Measurements from ENCODE around the gene CCDC74B.

- TF ChIP-seq FOXA1 (IDR thresholded peaks at IDR 0.05) (no peak), SP1 (IDR thresholded peaks at IDR 0.05) (no peak), FOXM1 (IDR thresholded peaks at IDR 0.05; ENCODE audit: borderline replicate concordance) (no peak), L3MBTL2 (conservative IDR thresholded peaks at IDR 0.05) (no peak), FOXK2 (IDR thresholded peaks at IDR 0.05) (no peak), BHLHE40 (IDR thresholded peaks at IDR 0.05; ENCODE audit: borderline replicate concordance) (no peak), HDGF (IDR thresholded peaks at IDR 0.05; ENCODE audit: borderline replicate concordance) (no peak), ZNF384 (IDR thresholded peaks at IDR 0.05) (no peak), NFRKB (IDR thresholded peaks at IDR 0.05) (no peak), LEF1 (IDR thresholded peaks at IDR 0.05; ENCODE audit: borderline replicate concordance) (no peak), SUZ12 (IDR thresholded peaks at IDR 0.05) (no peak), ARNT (IDR thresholded peaks at IDR 0.05) (no peak), TARDBP (IDR thresholded peaks at IDR 0.05) (no peak)
- TF ChIP-seq, protein P1, sequence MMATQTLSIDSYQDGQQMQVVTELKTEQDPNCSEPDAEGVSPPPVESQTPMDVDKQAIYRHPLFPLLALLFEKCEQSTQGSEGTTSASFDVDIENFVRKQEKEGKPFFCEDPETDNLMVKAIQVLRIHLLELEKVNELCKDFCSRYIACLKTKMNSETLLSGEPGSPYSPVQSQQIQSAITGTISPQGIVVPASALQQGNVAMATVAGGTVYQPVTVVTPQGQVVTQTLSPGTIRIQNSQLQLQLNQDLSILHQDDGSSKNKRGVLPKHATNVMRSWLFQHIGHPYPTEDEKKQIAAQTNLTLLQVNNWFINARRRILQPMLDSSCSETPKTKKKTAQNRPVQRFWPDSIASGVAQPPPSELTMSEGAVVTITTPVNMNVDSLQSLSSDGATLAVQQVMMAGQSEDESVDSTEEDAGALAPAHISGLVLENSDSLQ (IDR thresholded peaks at IDR 0.05): no peak
These were observed 9.0 kb downstream of the CCDC74B start for GRCh38 chr2:130135692-130136541.
